Measurements from ENCODE around the gene STAG2.

GRCh38 chrX:124103966-124104365 is 142.5 kb downstream of the STAG2 start:
- no peak for TF ChIP-seq POLR2AphosphoS5 (IDR thresholded peaks at IDR 0.05; ENCODE audit: low read depth, low read length)
- no peak for TF ChIP-seq SIN3A (IDR thresholded peaks at IDR 0.05; ENCODE audit: borderline replicate concordance, insufficient read depth, low read length)
- no peak for TF ChIP-seq REST (IDR thresholded peaks at IDR 0.05; ENCODE audit: insufficient read depth in 1 of 2, low read depth in 2 of 2, low read length in 2 of 2)
